OCI-LY3 (cell line): ENCODE data around the gene ANXA7.

Source experiments
- H2AFZ ChIP-seq: fragments of 200-600, 300-600 bp; shearing (Covaris generic); 2 replicates; pipeline ENCODE4 v1.6.0; 2014; ENCODE audit warnings: antibody characterized with exemption, low read depth, low read length
- H3K27ac ChIP-seq: fragments of 200-600, 300-600 bp; sonication (generic); 2 replicates; pipeline ENCODE4 v1.5.1; 2014; ENCODE audit warnings: mild to moderate bottlenecking, low read length, moderate library complexity, mixed read lengths
- H3K27me3 ChIP-seq: fragments of 200-600, 300-600 bp; sonication (generic); 2 replicates; pipeline ENCODE4 v1.6.1; 2014; ENCODE audit warnings: low read depth, low read length, mixed read lengths
- H3K36me3 ChIP-seq: fragments of 200-600, 300-600 bp; sonication (generic); replicated peaks from 2 replicates; pipeline ENCODE3; 2014; ENCODE audit warnings: low read depth, low read length, mixed read lengths
- H3K4me1 ChIP-seq: fragments of 300-600, 200-600 bp; sonication (generic); 2 replicates; pipeline ENCODE4 v1.6.1; 2014; ENCODE audit warnings: low read length, mixed read lengths
- H3K4me2 ChIP-seq: fragments of 200-600, 300-600 bp; sonication (generic); 2 replicates; pipeline ENCODE4 v1.6.1; 2014; ENCODE audit warnings: low read length, mixed read lengths
- H3K4me3 ChIP-seq: fragments of 300-600, 200-600 bp; sonication (generic); 2 replicates; pipeline ENCODE4 v1.5.1; 2014; ENCODE audit warnings: antibody characterized with exemption, mild to moderate bottlenecking, low read length, moderate library complexity
- H3K79me2 ChIP-seq: fragments of 300-600, 200-600 bp; shearing (Covaris generic); 2 replicates; pipeline ENCODE4 v1.6.1; 2014; ENCODE audit warnings: mild to moderate bottlenecking, low read length, mixed read lengths
- H3K9ac ChIP-seq: fragments of 300-600, 200-600 bp; shearing (Covaris generic); 2 replicates; pipeline ENCODE4 v1.6.0; 2014; ENCODE audit warnings: mild to moderate bottlenecking, low read length, moderate library complexity
- H3K9me3 ChIP-seq: fragments of 200-600, 300-600 bp; shearing (Covaris generic); 2 replicates; pipeline ENCODE4 v1.6.1; 2014; ENCODE audit warnings: low read length, mixed read lengths; ENCODE audit not compliant: insufficient read depth
- H4K20me1 ChIP-seq: fragments of 200-600, 300-600 bp; sonication (generic); 2 replicates; pipeline ENCODE4 v1.6.1; 2016; ENCODE audit warnings: low read length, mixed read lengths; ENCODE audit not compliant: insufficient read depth
- EZH2phosphoT487 ChIP-seq: fragments of 200-600 bp; shearing (Covaris generic); IDR thresholded peaks from 2 replicates; pipeline ENCODE4 v1.6.1; 2018; ENCODE audit warnings: antibody characterized with exemption, mixed run types, low read depth
- TF ChIP-seq, protein P1 (sequence below): fragments of 200-600, 300-600 bp; sonication (generic); IDR thresholded peaks from 2 replicates; pipeline ENCODE4 v1.5.1; 2014; ENCODE audit warnings: antibody characterized with exemption, low read length, low read depth

ANXA7 gene

DNA sequence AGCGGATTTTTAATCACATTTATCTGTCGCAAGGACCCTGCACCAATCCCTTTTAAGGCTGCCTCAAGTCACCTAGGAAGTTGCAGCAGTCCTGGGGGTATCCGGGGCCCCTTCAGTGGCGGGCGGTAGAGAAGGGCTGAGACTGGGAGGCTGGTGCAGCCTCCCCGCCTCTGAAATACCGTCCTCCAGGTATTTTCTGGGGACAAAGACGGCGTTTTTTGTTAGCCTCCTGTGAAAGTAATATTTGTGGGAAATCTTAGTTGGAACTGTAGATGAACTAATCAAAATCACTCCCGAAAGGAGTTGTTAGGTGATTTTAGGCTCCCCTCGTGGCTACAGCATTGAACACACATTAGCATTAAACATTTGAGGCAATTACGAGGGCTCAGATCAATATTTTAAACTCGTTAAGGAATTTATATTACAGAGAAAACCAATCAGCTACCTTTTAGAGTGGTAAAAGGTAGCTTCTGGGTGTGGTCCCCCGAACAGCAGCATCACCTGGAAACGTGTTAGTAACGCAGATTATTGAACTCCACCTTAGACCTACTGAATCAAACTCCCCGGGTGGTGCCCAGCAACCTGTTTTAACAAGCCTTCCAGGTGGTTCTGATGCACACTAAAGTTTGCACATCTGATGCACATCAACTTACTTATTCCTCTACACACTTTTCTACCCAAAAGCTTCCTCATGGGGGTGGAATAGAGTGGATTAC lies 530 bp upstream of the ANXA7 start:
- Histone ChIP-seq H3K79me2 (peaks cover 44% of the 10 kb centered on the region), H4K20me1 (no peaks in the 10 kb centered on the region), H2AFZ (peak overlapping the region; percentile 89), H3K4me1 (peaks cover 5% of the 10 kb centered on the region; the same call in 1 of the 2 replicates), H3K9ac (peak overlapping the region; percentile 63), H3K27me3 (no peaks in the 10 kb centered on the region), H3K36me3 (no peaks in the 10 kb centered on the region), H3K9me3 (no peaks in the 10 kb centered on the region), H3K4me2 (peak overlapping the region; percentile 73), H3K4me3 (peak overlapping the region; percentile 98), H3K27ac (no peak overlapping the region)
- TF ChIP-seq, protein P1, sequence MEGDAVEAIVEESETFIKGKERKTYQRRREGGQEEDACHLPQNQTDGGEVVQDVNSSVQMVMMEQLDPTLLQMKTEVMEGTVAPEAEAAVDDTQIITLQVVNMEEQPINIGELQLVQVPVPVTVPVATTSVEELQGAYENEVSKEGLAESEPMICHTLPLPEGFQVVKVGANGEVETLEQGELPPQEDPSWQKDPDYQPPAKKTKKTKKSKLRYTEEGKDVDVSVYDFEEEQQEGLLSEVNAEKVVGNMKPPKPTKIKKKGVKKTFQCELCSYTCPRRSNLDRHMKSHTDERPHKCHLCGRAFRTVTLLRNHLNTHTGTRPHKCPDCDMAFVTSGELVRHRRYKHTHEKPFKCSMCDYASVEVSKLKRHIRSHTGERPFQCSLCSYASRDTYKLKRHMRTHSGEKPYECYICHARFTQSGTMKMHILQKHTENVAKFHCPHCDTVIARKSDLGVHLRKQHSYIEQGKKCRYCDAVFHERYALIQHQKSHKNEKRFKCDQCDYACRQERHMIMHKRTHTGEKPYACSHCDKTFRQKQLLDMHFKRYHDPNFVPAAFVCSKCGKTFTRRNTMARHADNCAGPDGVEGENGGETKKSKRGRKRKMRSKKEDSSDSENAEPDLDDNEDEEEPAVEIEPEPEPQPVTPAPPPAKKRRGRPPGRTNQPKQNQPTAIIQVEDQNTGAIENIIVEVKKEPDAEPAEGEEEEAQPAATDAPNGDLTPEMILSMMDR: no peak
- no peak for TF ChIP-seq EZH2phosphoT487

DNA sequence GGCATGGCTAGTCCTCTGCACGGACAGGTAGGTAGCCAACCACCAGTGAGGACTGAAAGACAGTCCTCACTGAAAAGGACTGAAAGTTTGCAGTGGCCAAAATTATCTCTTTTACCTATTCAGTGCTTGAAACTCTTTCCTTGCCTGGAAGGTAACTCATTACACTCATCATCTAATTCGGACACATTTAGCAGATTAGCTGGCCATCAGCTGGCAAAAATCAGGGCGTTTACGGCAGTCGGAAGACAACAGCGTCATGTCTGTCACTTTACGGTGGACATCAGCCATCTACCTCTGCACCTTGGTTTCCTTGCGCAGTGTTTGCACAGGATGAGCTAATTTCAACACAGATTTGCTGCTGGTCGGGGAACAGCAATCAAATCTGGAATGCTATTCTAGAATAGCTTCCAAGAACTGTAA lies 740 bp downstream of the ANXA7 start:
- Histone ChIP-seq H3K4me3 (peak overlapping the region; percentile 98), H3K27ac (peak overlapping the region; percentile 68), H3K9me3 (no peaks in the 10 kb centered on the region), H2AFZ (no peak overlapping the region), H3K4me1 (peaks cover 5% of the 10 kb centered on the region; the same call in 1 of the 2 replicates), H3K27me3 (no peaks in the 10 kb centered on the region), H3K79me2 (peaks cover 57% of the 10 kb centered on the region), H3K4me2 (peak overlapping the region; percentile 77), H3K36me3 (no peaks in the 10 kb centered on the region), H3K9ac (peak overlapping the region; percentile 86), H4K20me1 (peaks cover 4% of the 10 kb centered on the region)
- TF ChIP-seq EZH2phosphoT487: no peak
- TF ChIP-seq, protein P1: no peak

DNA sequence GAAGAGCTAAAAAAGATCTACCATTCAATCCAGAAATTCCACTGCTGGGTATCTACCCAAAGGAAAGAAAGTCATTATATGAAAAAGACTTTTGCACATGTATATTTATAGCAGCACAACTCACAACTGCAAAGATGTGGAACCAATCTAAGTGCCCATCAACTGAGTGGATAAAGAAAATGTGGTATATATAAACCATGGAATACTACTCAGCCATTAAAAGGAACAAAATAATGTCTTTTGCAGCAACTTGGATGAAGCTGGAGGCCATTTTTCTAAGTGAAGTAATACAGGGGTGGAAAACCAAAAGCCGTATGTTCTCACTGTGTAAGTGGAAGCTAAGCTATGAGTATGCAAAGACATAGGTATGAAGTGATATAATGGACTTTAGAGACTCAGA lies 3.0 kb downstream of the ANXA7 start:
- Histone ChIP-seq H3K36me3 (no peaks in the 10 kb centered on the region), H3K4me1 (peaks cover 5% of the 10 kb centered on the region; the same call in 1 of the 2 replicates), H3K27ac (no peak overlapping the region), H3K4me2 (no peak overlapping the region), H3K4me3 (no peak overlapping the region), H4K20me1 (peaks cover 4% of the 10 kb centered on the region), H3K9ac (no peak overlapping the region), H3K27me3 (no peaks in the 10 kb centered on the region), H3K9me3 (no peaks in the 10 kb centered on the region), H3K79me2 (peaks cover 79% of the 10 kb centered on the region), H2AFZ (no peak overlapping the region)
- TF ChIP-seq EZH2phosphoT487: no peak
- TF ChIP-seq, protein P1: no peak

DNA sequence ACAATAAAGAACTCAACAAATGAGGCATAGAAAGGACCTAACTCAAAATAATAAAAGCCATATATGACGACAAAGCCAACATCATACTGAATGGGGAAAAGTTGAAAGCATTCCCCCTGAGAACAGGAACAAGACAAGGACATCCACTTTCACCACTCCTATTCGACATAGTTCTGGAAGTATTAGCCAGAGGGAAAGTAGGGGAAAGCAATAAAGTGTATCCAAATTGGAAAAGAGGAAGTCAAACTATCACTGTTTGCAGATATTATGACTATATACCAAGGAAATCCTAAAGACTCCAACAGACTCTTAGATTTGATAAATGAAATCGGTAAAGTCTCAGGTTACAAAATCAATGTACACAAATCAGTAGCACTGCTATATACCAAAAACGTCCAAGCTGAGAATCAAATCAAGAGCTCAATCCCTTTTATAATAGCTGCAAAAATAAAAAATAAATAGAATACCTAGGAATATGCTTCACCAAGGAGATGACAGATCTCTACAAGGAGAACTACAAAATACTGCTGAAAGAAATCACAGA lies 4.8 kb downstream of the ANXA7 start:
- H3K27ac ChIP-seq: no peak overlapping the region
- no peaks in the 10 kb centered on the region for H3K27me3 ChIP-seq
- no peaks in the 10 kb centered on the region for H3K9me3 ChIP-seq
- no peaks in the 10 kb centered on the region for H3K4me1 ChIP-seq
- no peak overlapping the region for H2AFZ ChIP-seq
- TF ChIP-seq, protein P1: no peak
- TF ChIP-seq EZH2phosphoT487: no peak
- H3K79me2 ChIP-seq: peaks cover 94% of the 10 kb centered on the region
- no peak overlapping the region for H3K4me3 ChIP-seq
- H3K9ac ChIP-seq: no peak overlapping the region
- H3K4me2 ChIP-seq: no peak overlapping the region
- peaks cover 4% of the 10 kb centered on the region for H4K20me1 ChIP-seq
- H3K36me3 ChIP-seq: no peaks in the 10 kb centered on the region
